HEK293 (cell line): Measurements from ENCODE around the gene USHBP1.

Experiments used
- CTCF ChIA-PET: fragments of 350-600 bp; formaldehyde crosslinking; extraction: SDS; loops from one replicate; lab custom pipeline; 2021; ENCODE audit warnings: antibody characterized with exemption; lab: Yijun Ruan, JAX
- POLR2A ChIA-PET: fragments of 300-600 bp; formaldehyde crosslinking; extraction: SDS; loops from one replicate; lab custom pipeline; 2020; ENCODE audit warnings: antibody characterized with exemption, inconsistent platforms; lab: Yijun Ruan, JAX
- H3K27ac ChIP-seq: fragments of 200-500 bp; sonication (Bioruptor generic); 2 replicates; pipeline ENCODE4 v1.5.1; 2014; ENCODE audit warnings: low read depth, low read length, control low read depth, inconsistent platforms; ENCODE audit errors: extremely low read depth
- H3K36me3 ChIP-seq, 2 experiments: fragments of 200-500 bp in 1 of 2; sonication (Bioruptor generic) in 1 of 2; 1 replicate in 1 of 2; 2 replicates in 1 of 2; pipeline ENCODE4 v1.5.1; 2014 to 2017; ENCODE audit warnings: inconsistent platforms in 2 of 2, low read length in 2 of 2; ENCODE audit not compliant: control insufficient read depth in 2 of 2, insufficient read depth in 1 of 2
- H3K4me1 ChIP-seq: fragments of 200-500 bp; sonication (Bioruptor generic); 2 replicates; pipeline ENCODE4 v1.5.1; 2014; ENCODE audit warnings: mild to moderate bottlenecking, low read length, inconsistent platforms; ENCODE audit not compliant: control insufficient read depth, insufficient read depth
- H3K4me3 ChIP-seq: 2 replicates; pipeline ENCODE4 v1.5.1; 2011; ENCODE audit warnings: low read depth, mild to moderate bottlenecking, control low read depth, low read length, moderate library complexity
- H3K9me3 ChIP-seq: fragments of 200-500 bp; sonication (Bioruptor generic); 2 replicates; pipeline ENCODE4 v1.5.1; 2014; ENCODE audit warnings: low read depth, low read length, inconsistent platforms; ENCODE audit not compliant: control insufficient read depth, insufficient read depth
- EGR2 ChIP-seq: fragments of 450-650 bp; formaldehyde crosslinking; IDR thresholded peaks from 2 replicates; pipeline ENCODE4 v1.5.1; 2016; ENCODE audit warnings: low read depth, missing biosample characterization, missing genetic modification characterization
- GLIS1 ChIP-seq: fragments of 450-650 bp; formaldehyde crosslinking; IDR thresholded peaks from 2 replicates; pipeline ENCODE4 v1.5.1; 2016; ENCODE audit warnings: missing biosample characterization, missing genetic modification characterization
- MEIS1 ChIP-seq: sonication (generic); formaldehyde crosslinking; IDR thresholded peaks from 2 replicates; pipeline ENCODE4 v1.8.1; 2022; ENCODE audit warnings: missing genetic modification reagents, mild to moderate bottlenecking, borderline replicate concordance
- MYNN ChIP-seq: fragments of 450-650 bp; formaldehyde crosslinking; IDR thresholded peaks from 2 replicates; pipeline ENCODE4 v1.5.1; 2016; ENCODE audit warnings: missing biosample characterization, missing genetic modification characterization, borderline replicate concordance
- SCRT2 ChIP-seq: fragments of 450-650 bp; formaldehyde crosslinking; IDR thresholded peaks from 2 replicates; pipeline ENCODE4 v1.5.1; 2016; ENCODE audit warnings: missing biosample characterization, missing genetic modification characterization
- TRIM28 ChIP-seq: IDR thresholded peaks from 2 replicates; pipeline ENCODE4 v1.6.1; 2011; ENCODE audit warnings: low read length, control low read depth, borderline replicate concordance
- ZBTB8A ChIP-seq: fragments of 450-650 bp; formaldehyde crosslinking; IDR thresholded peaks from 2 replicates; pipeline ENCODE4 v1.5.1; 2016; ENCODE audit warnings: missing biosample characterization, missing genetic modification characterization
- ZIC2 ChIP-seq: fragments of 450-650 bp; formaldehyde crosslinking; IDR thresholded peaks from 2 replicates; pipeline ENCODE4 v1.5.1; 2016; ENCODE audit warnings: missing biosample characterization, missing genetic modification characterization
- ZNF2 ChIP-seq: fragments of 450-650 bp; formaldehyde crosslinking; IDR thresholded peaks from 2 replicates; pipeline ENCODE4 v1.5.1; 2016; ENCODE audit warnings: missing biosample characterization, missing genetic modification characterization
- ZNF202 ChIP-seq: fragments of 450-650 bp; formaldehyde crosslinking; IDR thresholded peaks from 2 replicates; pipeline ENCODE4 v1.5.1; 2016; ENCODE audit warnings: missing biosample characterization, missing genetic modification characterization, borderline replicate concordance
- ZNF335 ChIP-seq: fragments of 450-650 bp; formaldehyde crosslinking; conservative IDR thresholded peaks from 2 replicates; pipeline ENCODE4 v1.5.1; 2016; ENCODE audit warnings: missing biosample characterization, missing genetic modification characterization
- ZNF354C ChIP-seq: fragments of 450-650 bp; formaldehyde crosslinking; IDR thresholded peaks from 2 replicates; pipeline ENCODE4 v1.5.1; 2016; ENCODE audit warnings: missing biosample characterization, missing genetic modification characterization, low read depth, borderline replicate concordance
- ZNF366 ChIP-seq: fragments of 450-650 bp; formaldehyde crosslinking; conservative IDR thresholded peaks from 2 replicates; pipeline ENCODE4 v1.5.1; 2016; ENCODE audit warnings: missing biosample characterization, missing genetic modification characterization
- ZNF394 ChIP-seq: fragments of 450-650 bp; formaldehyde crosslinking; IDR thresholded peaks from 2 replicates; pipeline ENCODE4 v1.5.1; 2016; ENCODE audit warnings: missing biosample characterization, missing genetic modification characterization, mild to moderate bottlenecking, moderate library complexity, borderline replicate concordance
- ZNF521 ChIP-seq: fragments of 450-650 bp; formaldehyde crosslinking; IDR thresholded peaks from 2 replicates; pipeline ENCODE4 v1.5.1; 2017; ENCODE audit warnings: missing biosample characterization, mild to moderate bottlenecking, missing genetic modification characterization
- ZNF549 ChIP-seq: fragments of 450-650 bp; IDR thresholded peaks from 2 replicates; pipeline ENCODE4 v1.5.1; 2018; ENCODE audit warnings: missing biosample characterization, missing genetic modification characterization, mild to moderate bottlenecking, inconsistent platforms, moderate library complexity
- ZNF558 ChIP-seq: fragments of 450-650 bp; formaldehyde crosslinking; IDR thresholded peaks from 2 replicates; pipeline ENCODE4 v1.5.1; 2016; ENCODE audit warnings: missing biosample characterization, missing genetic modification characterization
- ZNF830 ChIP-seq: fragments of 450-650 bp; IDR thresholded peaks from 2 replicates; pipeline ENCODE4 v1.5.0; 2018; ENCODE audit warnings: missing biosample characterization, missing genetic modification characterization, low read depth, mild to moderate bottlenecking, moderate library complexity
- ZNF837 ChIP-seq: fragments of 450-650 bp; formaldehyde crosslinking; IDR thresholded peaks from 2 replicates; pipeline ENCODE4 v1.5.1; 2016; ENCODE audit warnings: missing biosample characterization, missing genetic modification characterization
- TF ChIP-seq, protein P1 (sequence below): fragments of 450-650 bp; formaldehyde crosslinking; IDR thresholded peaks from 2 replicates; pipeline ENCODE4 v1.5.1; 2016; ENCODE audit warnings: missing biosample characterization, missing genetic modification characterization
- TF ChIP-seq, protein P2 (sequence below): fragments of 450-650 bp; formaldehyde crosslinking; IDR thresholded peaks from 2 replicates; pipeline ENCODE4 v1.5.1; 2016; ENCODE audit warnings: missing biosample characterization, missing genetic modification characterization
- TF ChIP-seq, protein P3 (sequence below): fragments of 450-650 bp; formaldehyde crosslinking; IDR thresholded peaks from 2 replicates; pipeline ENCODE4 v1.5.1; 2016; ENCODE audit warnings: missing biosample characterization, missing genetic modification characterization
- TF ChIP-seq, protein P4 (sequence below): fragments of 450-650 bp; formaldehyde crosslinking; IDR thresholded peaks from 2 replicates; pipeline ENCODE4 v1.5.1; 2016; ENCODE audit warnings: missing biosample characterization, missing genetic modification characterization
- TF ChIP-seq, protein P5 (sequence below): fragments of 450-650 bp; formaldehyde crosslinking; IDR thresholded peaks from 2 replicates; pipeline ENCODE4 v1.5.1; 2016; ENCODE audit warnings: missing biosample characterization, missing genetic modification characterization

The USHBP1 gene

DNA sequence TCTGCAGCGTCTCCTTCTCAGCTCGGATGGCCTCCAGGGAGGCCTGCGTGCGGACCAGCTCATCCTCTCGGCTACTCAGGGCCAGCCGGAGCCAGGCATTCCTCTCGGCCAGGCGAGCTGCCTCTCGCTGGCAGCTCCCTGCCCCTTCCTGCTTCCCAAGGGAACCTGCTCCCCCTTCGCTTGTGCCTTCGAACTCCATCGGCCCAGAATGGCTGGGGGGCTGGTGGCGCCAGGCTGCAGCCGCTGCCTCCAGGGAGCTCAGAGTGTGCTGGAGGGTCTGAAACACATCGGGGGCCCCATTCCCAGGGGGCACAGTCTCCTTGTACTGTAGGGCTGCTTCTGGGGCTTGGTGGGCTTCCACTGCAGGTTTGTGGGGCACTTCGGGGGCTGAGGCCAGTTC, 2.0 kb downstream of the USHBP1 start (continued):
- TF ChIP-seq, protein P1, sequence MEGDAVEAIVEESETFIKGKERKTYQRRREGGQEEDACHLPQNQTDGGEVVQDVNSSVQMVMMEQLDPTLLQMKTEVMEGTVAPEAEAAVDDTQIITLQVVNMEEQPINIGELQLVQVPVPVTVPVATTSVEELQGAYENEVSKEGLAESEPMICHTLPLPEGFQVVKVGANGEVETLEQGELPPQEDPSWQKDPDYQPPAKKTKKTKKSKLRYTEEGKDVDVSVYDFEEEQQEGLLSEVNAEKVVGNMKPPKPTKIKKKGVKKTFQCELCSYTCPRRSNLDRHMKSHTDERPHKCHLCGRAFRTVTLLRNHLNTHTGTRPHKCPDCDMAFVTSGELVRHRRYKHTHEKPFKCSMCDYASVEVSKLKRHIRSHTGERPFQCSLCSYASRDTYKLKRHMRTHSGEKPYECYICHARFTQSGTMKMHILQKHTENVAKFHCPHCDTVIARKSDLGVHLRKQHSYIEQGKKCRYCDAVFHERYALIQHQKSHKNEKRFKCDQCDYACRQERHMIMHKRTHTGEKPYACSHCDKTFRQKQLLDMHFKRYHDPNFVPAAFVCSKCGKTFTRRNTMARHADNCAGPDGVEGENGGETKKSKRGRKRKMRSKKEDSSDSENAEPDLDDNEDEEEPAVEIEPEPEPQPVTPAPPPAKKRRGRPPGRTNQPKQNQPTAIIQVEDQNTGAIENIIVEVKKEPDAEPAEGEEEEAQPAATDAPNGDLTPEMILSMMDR (tag by site-specific recombination): no peak
- TF ChIP-seq ZNF830 (tag by site-specific recombination): no peak
- TF ChIP-seq ZNF558 (tag by site-specific recombination): no peak
- TF ChIP-seq MEIS1 (CRISPR knock-in tag): no peak
- TF ChIP-seq SCRT2: no peak

DNA sequence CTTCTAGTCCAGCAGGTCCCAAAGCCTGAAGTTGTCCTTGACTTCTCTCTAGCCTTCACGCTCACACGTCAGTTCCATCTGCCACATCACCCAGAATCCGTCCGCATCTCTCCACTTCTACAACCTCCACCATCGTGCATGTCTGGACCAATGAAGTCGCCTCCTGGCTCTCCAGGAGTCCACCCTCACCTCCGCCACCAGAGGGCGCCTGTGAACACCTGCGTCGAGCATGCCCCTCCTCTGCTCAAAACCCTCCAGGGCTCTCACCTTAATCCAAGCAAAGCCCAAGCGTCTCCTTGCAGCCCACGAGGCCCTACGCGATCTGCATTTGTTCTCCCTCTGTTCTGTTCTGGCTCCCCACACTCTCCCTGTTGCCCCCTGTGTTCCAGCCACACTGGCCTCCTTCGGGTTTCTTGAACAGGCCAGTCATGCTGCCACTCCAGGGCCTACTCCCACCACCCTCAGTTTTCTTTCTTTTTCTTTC, 3.7 kb downstream of the USHBP1 start:
- CTCF ChIA-PET: interaction anchor here (0.6 to 3.1 kb wide), 17 partner anchors 8 to 1903 kb away, joined by 3 to 26 read pairs (median 3); partner anchors contain the start of genes OCEL1 and USE1
- H3K36me3 ChIP-seq: no peaks in the 10 kb centered on the region
- POLR2A ChIA-PET: interaction anchor here (0.6 kb wide), 1 partner anchor 24 kb away, joined by 3 read pairs; no protein-coding TSS in a partner anchor
- H3K27ac ChIP-seq: peak overlapping the region; percentile 38; the same call in 1 of the 2 replicates
- no peaks in the 10 kb centered on the region for H3K4me1 ChIP-seq
- H3K9me3 ChIP-seq: no peaks in the 10 kb centered on the region
- H3K4me3 ChIP-seq: no peak overlapping the region
- no peak for TF ChIP-seq ZNF521 (tag by site-specific recombination)
- no peak for TF ChIP-seq ZNF354C (tag by site-specific recombination)
- TF ChIP-seq ZNF366: peak; percentile 69
- TF ChIP-seq, protein P2, sequence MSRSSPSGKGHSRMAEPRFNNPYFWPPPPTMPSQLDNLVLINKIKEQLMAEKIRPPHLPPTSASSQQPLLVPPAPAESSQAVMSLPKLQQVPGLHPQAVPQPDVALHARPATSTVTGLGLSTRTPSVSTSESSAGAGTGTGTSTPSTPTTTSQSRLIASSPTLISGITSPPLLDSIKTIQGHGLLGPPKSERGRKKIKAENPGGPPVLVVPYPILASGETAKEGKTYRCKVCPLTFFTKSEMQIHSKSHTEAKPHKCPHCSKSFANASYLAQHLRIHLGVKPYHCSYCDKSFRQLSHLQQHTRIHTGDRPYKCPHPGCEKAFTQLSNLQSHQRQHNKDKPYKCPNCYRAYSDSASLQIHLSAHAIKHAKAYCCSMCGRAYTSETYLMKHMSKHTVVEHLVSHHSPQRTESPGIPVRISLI (tag by site-specific recombination): peak; percentile 66; the same call in 1 of the 2 replicates
- TF ChIP-seq ZIC2 (tag by site-specific recombination): peak; percentile 29; the same call in 1 of the 2 replicates
- TF ChIP-seq, protein P3, sequence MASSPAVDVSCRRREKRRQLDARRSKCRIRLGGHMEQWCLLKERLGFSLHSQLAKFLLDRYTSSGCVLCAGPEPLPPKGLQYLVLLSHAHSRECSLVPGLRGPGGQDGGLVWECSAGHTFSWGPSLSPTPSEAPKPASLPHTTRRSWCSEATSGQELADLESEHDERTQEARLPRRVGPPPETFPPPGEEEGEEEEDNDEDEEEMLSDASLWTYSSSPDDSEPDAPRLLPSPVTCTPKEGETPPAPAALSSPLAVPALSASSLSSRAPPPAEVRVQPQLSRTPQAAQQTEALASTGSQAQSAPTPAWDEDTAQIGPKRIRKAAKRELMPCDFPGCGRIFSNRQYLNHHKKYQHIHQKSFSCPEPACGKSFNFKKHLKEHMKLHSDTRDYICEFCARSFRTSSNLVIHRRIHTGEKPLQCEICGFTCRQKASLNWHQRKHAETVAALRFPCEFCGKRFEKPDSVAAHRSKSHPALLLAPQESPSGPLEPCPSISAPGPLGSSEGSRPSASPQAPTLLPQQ (tag by site-specific recombination): peak; percentile 47; the same call in 1 of the 2 replicates
- TF ChIP-seq MYNN (tag by site-specific recombination): no peak
- TF ChIP-seq, protein P4, sequence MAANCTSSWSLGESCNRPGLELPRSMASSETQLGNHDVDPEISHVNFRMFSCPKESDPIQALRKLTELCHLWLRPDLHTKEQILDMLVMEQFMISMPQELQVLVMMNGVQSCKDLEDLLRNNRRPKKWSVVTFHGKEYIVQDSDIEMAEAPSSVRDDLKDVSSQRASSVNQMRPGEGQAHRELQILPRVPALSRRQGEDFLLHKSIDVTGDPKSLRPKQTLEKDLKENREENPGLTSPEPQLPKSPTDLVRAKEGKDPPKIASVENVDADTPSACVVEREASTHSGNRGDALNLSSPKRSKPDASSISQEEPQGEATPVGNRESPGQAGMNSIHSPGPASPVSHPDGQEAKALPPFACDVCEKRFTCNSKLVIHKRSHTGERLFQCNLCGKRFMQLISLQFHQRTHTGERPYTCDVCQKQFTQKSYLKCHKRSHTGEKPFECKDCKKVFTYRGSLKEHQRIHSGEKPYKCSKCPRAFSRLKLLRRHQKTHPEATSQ (tag by site-specific recombination): 0 out of 2 replicates have a peak, but pooled peaks have one; percentile 10
- no peak for TF ChIP-seq ZNF202
- TF ChIP-seq TRIM28: peak; percentile 80; the same call in 1 of the 2 replicates
- peak; percentile 68 for TF ChIP-seq GLIS1 (tag by site-specific recombination)
- TF ChIP-seq, protein P1 (tag by site-specific recombination): peak; percentile 96
- TF ChIP-seq, protein P5, sequence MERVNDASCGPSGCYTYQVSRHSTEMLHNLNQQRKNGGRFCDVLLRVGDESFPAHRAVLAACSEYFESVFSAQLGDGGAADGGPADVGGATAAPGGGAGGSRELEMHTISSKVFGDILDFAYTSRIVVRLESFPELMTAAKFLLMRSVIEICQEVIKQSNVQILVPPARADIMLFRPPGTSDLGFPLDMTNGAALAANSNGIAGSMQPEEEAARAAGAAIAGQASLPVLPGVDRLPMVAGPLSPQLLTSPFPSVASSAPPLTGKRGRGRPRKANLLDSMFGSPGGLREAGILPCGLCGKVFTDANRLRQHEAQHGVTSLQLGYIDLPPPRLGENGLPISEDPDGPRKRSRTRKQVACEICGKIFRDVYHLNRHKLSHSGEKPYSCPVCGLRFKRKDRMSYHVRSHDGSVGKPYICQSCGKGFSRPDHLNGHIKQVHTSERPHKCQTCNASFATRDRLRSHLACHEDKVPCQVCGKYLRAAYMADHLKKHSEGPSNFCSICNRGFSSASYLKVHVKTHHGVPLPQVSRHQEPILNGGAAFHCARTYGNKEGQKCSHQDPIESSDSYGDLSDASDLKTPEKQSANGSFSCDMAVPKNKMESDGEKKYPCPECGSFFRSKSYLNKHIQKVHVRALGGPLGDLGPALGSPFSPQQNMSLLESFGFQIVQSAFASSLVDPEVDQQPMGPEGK (tag by site-specific recombination): peak; percentile 54; the same call in 1 of the 2 replicates
- no peak for TF ChIP-seq ZNF549 (tag by site-specific recombination)
- TF ChIP-seq ZNF335 (tag by site-specific recombination): peak; percentile 47
- TF ChIP-seq ZNF394 (tag by site-specific recombination): 0 out of 2 replicates have a peak, but pooled peaks have one; percentile 29
- no peak for TF ChIP-seq ZNF837
- peak; percentile 94; the same call in 1 of the 2 replicates for TF ChIP-seq ZNF2 (tag by site-specific recombination)
- peak; percentile 36; the same call in 1 of the 2 replicates for TF ChIP-seq EGR2 (tag by site-specific recombination)
- peak; percentile 72 for TF ChIP-seq ZBTB8A
